Iris pigment epithelial cell (primary cell): ENCODE measurements around the gene ARPP19.

Experiments
- DNase-seq: peaks from one replicate; pipeline ENCODE4 v3.0.0-alpha.2; 2011; ENCODE audit warnings: low read depth

The ARPP19 gene

GRCh38 chr15:52512869-52513268 lies 56.0 kb downstream of the ARPP19 start:
- peak; percentile 62 for DNase-seq

GRCh38 chr15:52511084-52511483 lies 57.7 kb downstream of the ARPP19 start:
- DNase-seq = no peak

- no peak for DNase-seq
Measured at GRCh38 chr15:52509500-52510245, 59.2 kb downstream of the ARPP19 start.

GRCh38 chr15:52506549-52506948 lies 62.3 kb downstream of the ARPP19 start:
- DNase-seq = no peak

GRCh38 chr15:52505151-52505550 lies 63.7 kb downstream of the ARPP19 start:
- DNase-seq = no peak

- DNase-seq = peak; percentile 56
Measured at GRCh38 chr15:52503788-52504496, 64.9 kb downstream of the ARPP19 start.

GRCh38 chr15:52502608-52503007 lies 66.2 kb downstream of the ARPP19 start:
- no peak for DNase-seq

GRCh38 chr15:52499506-52499905 lies 69.3 kb downstream of the ARPP19 start:
- DNase-seq = no peak

GRCh38 chr15:52498706-52499105 lies 70.1 kb downstream of the ARPP19 start:
- DNase-seq = peak; percentile 15
